HG02623 (cell line): ENCODE measurements around the gene UNC80.

Experiments used
- ATAC-seq: cut with Tn5 transposase; IDR thresholded peaks from one replicate; pipeline ENCODE4 v1.9.1; 2021; ENCODE audit warnings: moderate library complexity; ENCODE audit not compliant: unreplicated experiment

The UNC80 gene

DNA sequence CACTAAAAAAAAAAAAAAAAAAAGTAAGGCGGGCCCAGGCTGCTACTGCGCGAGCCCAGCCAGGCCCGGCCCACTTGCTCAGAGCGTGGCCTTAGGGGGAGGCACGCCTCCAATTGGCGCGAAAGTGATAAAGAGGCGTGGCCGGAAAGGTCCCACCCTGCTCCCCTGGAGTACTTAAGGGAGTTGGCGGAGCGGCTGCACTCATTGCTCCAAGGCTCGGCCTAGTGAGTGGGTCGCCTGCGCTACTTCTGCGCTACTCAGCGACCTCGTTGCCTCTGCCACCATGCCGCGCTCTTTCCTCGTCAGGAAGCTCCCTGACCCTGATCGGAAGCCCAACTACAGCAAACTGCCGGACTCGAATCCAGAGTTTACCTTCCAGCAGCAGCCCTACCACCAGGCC lies 36.9 kb downstream of the UNC80 start:
- no peak for ATAC-seq

DNA sequence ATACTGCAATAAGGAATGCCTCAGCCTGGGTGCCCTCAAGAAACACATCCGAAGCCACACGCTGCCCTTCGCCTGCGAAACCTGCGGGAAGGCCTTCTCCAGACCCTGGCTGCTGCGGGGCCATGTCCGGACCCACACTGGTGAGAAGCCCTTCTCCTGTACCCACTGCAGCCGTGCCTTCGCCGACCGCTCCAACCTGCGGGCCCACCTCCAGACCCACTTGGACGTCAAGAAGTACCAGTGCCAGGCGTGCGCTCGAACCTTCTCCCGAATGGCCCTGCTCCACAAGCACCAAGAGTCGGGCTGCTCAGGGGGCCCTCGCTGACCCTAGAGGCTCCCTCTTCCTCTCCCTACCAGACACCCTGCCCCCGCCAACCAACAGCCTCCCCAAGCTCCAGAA lies 37.6 kb downstream of the UNC80 start:
- no peak for ATAC-seq

DNA sequence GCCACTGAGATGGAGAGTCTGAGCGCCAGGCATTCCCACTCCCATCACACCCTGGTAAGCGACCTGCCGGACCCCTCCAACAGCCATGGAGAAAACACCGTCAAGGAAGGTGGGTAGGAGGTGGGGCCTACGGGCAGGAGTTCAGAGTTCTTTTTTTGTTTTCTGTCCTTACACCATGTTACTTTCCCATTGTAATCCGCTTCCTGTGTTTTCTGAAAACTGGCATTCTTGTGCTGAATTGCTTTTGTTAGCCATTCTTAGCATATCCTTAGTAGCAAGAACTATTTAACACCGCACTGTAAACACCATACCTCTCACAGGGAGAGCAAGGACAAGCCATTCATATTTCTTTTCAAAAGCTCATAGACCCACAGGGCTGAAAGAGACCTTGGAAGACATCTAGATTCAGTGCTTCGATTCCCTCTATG lies 46.2 kb downstream of the UNC80 start:
- no peak for ATAC-seq

DNA sequence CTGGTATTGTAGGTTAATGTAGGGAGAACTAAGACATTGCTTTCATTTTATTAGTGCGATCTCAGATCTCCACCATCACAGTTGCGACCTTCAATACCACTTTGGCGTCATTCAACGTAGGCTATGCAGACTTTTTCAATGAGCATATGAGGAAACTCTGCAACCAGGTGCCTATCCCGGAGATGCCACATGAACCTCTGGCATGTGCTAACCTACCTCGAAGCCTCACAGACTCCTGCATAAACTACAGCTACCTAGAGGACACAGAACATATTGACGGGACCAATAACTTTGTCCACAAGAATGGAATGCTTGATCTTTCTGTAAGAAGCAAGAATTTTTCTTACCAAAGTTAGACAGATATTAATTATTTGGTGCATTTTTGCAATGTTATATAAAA lies 47.3 kb downstream of the UNC80 start:
- no peak for ATAC-seq

DNA sequence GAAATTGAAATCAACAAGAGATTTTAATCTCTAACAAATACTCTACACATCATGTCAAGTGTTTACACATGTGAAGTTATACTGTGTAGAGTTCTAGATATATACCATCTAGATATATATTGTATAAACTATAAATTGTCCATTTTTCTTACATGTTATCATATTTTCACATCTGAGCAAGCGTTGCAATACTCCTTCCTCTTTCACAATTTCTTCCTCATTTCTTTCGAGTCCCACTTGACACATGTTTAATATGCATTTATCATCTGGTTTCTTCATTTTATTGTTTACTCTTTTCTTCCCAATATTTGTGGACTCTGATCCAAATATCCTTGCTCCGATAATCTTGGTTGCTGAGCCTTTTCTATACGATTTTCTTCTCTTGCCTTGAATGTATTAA lies 50.2 kb downstream of the UNC80 start:
- ATAC-seq: no peak

DNA sequence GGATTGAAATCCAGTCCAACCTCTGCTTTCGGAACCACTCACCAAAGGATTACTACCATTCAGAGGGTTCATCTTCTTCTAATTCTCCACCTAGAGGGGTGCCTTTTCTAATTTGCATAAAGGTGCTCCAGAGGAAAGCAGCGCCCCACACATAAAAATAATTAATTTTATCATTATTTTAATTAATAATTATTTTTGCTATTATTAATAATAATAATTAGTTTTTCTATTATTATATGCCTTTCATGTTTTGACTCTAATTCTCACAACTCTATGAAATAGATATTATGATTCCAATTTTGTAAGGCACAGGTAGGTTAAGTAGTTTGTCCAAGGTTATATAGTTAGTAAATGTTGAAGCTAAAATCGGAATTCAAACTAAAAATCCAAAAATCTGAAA lies 51.9 kb downstream of the UNC80 start:
- ATAC-seq: no peak

DNA sequence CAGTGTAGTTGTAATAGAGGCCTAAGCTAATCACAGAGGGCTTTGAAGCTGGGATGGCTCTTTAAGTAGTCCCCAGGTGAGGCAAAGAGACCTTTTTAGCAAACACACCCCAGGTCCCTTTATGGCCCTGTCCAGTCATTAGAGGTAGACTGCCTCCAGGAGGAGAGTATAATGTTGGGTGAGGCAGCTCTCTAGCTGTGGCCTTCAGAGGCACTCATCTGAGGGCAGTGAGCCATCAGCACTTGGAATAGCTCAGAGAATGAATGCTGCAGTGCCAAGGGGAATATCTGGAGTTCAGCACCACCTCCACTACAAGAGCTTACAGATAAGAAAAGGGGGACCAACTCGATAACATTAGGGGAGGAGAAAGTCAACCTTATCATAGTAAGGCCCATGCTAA lies 52.8 kb downstream of the UNC80 start:
- no peak for ATAC-seq

DNA sequence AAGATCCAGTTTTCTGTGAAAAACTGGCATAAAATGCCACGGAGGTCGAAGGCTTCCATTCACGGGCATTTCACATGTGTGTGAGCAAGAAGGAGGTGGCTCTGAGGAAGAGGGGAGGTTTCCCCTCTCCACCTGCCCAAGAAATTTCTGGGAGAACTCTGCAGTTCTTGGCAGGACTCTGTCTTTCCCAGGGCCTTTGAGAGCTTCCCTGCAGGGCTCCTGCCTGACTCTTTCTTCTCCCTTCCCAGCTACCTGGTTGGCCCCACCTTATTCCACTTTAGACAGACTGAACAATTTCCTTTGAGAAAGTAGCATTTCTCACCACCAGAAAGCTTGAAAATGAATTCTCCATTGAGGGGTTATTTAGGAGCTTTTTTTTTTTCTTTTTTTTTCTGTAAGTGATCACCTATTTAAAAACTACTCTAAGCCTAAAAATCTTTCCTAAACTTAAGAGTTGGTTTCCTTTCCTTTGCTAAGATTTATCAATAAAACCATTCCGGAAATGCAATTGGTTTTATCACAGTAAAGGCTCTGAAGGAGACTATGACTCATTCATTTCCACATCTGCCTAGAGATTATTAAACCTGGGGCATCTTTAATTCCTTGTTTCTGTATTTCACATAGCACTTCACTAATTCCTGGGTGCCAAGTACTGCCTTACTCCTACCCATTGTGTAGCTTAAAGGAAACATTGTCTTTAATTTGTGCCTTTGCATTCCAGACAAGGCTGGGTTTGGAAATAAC lies 59.3 kb downstream of the UNC80 start:
- no peak for ATAC-seq

DNA sequence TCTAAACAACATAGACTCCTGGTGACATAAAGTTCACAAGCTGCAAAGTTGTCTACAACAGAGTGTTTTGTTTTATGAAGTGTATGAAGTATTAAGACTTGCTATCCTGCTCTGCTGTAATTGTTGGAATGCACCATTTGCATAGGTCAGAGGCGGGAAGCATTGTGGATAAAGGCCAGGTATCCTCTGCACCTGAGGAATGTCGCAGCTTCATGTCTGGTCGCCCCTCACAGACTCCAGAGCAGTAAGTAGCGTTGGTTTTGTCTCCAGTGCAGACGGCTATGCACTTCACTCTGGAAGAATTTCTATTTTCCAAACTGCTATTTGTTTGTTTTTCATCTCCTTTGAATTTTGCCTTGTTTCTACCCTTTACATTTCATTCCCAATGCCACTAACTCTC lies 63.1 kb downstream of the UNC80 start:
- ATAC-seq: no peak

DNA sequence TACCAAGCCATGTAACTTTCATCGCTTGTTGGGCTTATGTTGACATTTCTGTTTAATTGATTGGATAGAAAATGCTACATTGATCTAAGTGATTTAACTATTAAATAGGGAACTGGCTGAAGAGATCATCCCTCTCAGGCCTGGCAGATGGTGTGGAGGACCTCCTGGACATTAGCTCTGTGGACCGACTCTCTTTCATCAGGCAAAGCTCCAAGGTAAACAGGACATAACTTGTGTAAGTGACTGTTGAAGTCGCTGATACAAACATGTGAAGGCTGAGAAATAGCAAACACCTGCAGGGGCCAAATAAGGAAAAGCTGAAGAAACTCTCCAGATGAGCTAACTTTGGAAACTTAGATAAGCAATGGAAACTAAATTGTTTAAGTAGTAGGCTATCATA lies 68.8 kb downstream of the UNC80 start:
- ATAC-seq: no peak

DNA sequence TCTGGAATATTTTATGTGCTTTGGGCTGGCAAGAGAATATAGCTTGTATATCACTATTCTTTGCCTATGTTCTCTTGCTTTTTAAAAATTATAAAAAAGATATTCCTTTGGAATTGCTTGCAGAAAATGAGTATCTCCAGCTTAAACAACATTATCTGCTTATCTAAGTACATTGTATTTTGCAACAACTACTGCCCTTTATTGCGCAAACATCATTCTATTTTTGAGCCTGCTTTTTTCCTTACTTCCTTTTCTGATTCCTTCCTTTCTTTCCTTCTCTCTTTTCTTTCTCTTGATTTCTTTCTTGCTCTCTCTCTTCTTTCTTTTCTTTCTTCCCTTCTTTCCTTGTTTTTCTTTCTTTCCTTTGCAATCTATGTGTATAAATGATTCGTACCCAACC lies 74.0 kb downstream of the UNC80 start:
- ATAC-seq: no peak

DNA sequence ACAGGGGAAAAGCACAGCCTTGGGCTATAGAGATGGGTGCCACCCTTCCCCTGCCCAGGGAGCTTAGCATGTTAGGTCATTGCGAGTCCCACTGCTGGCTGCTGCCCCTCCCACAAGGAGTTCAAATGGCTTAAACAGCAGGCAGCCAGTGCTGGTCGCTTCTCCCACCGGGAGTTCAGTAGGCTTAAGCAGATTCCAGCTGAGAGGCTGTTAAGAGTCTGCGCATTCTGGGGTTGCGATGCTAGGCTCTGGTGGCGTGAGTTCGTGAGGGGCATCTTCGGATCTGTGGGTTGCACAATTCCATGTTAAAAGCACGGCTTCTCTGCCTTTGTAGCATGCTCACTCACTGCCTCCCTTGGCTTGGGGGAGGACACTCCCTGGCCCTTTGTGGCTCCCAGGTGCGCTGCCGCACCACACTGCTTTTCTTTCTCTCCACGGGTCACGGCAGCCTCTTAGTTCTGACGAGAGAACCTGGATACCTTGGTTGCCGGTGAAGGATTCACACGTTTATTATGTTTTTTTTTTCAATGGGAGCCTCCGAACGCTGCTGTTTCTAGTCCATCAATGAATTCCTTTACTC lies 93.2 kb downstream of the UNC80 start:
- ATAC-seq: no peak

DNA sequence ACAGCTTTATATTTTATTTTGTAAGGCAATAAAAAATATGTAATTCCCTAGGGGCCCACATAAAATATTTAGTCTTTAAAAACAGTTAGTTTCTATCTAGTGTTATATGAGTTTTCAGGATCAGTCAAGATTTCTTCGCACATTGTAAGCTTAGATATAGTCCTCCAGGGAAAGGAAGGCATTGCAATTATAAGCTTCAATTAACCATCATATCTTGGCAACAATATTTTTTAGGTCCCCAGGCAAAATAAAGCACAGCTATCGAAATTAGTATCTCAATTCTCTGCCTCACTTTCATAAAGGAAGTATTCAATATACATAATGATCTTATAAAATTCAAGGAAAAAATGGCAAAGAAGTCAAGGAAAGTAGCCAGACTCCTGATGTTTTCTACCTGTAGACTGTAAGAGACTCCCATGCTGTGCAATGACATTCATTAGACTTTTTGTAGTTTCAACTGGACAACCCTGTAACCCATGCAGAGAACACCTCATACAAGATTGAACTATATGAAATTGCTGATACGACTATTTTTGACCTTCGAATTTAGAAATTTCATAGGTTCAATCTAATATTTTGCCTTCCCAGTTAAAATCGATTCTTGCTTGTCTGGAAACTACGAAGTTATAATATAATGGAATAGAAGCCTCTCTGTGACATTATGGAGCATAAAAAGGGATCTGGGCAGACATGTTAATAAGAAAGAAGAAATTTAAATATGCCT lies 96.8 kb downstream of the UNC80 start:
- no peak for ATAC-seq

DNA sequence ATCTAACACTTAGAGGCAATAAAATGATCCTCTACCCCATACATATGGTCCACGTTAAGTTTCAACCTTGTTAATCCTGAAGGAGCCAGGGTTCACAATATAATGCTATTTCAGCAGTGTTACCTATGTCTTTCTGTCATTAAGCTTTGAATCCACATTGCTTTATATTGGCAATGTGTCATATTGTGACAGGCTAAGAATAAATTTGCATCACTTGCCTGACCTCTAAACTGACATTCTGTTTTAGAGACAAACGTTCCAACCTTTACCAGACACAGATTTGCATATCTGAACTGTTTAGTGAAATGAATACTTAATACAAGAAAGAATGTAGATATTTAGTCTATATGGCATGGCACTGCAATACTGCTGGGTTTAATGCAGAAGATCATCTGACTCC lies 98.4 kb downstream of the UNC80 start:
- no peak for ATAC-seq

DNA sequence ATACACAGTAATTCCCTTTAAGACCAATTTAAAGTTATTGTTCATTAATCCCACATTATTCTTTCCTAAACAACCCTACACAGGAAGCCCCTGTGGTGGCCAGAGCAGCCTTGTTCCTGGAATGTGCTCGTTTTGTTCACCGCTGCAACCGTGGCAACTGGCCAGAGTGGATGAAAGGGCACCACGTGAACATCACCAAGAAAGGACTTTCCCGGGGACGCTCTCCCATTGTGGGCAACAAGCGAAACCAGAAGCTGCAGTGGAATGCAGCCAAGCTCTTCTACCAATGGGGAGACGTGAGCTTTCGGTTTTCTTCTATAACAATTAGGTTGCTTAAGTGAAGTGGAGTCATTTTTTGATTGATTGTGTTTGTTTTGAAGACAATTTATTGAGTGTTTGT lies 101.0 kb downstream of the UNC80 start:
- ATAC-seq: no peak

DNA sequence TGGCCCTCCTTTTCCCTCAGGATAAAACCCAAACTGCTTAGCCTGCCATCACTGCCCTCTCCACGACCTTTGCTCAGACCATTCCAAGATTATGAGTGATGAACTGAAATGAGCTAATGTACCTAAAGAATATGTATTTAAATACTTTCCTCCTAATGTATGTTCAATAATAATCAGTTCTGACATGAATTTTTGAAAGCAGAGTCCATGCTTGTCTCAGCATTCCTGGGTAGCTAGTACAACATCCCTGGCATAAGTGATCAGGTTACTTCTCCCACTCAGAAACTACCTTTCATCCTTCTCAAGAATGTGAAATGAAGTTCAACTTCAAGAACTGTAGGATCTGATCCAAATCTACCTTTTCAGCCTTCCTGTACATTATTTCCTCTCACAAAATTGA lies 103.6 kb downstream of the UNC80 start:
- no peak for ATAC-seq

DNA sequence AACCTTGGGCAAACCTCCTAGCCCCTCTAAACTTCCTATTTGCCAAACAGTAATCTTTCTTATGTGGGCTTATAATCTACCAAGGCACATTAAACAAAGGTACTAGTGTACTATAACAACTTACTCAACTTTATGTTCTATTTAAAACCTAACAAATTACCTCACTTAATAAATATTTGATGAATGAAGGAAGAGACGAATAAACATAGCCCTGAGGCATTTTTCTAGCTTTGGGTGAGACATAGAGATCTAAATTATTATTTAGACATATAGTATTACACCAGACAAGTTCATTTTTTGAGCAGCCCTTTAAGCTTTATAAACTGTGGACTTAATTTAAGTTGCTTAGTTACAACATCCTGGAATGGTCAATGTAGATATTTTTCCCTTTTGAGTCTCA lies 104.6 kb downstream of the UNC80 start:
- no peak for ATAC-seq

DNA sequence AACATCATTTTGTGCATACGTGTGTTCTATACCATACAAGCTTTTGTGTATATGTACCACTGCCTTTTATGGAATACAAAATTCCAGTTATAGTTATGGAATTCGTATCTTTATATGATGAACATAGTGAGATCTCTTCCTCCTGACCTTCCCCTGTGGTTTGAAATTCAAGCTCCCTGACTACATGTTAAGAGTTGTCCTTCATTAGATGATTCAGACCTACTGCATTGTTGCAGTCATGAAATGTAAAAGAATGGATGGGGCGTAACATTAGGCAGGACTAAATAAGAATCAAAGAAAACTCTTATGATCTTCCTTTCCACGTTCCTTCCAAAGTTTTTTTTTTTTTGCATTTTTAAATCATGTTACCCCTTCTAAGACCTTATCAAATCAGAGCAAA lies 107.1 kb downstream of the UNC80 start:
- ATAC-seq: no peak

DNA sequence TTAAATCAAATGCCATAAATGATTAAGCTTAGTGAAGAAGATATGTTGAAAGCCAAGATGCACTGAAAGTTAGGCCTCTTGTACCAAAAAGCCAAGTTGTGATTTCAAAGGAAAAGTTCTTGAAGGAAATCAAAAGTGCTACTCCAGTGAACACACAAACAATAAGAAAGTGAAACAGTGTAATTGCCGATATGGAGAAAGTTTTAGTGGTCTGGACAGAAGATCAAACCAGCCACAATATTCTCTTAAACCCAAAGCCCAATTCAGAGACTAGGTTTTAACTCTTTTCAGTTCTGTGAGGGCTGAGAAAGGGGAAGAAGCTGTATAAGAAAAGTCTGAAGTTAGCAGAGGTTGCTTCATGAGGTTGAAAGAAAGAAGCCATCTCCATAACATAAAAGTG lies 129.0 kb downstream of the UNC80 start:
- no peak for ATAC-seq

DNA sequence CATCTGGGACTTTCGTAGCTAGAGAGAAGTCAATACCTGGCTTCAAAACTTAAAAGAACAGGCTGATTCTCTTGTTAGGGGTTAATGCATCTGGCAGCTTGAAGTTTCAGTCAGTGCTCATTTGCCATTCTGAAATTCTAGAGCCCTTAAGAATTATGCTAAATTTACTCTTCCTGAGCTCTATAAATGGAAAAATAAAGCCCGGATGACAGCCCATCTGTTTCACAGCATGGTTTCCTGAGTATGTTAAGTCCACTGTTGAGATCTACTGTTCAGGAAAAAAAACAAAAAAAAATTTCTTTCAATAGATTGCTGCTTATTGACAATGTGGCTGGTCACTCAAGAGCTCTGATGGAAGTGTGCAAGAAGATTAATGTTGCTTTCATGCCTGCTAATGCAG lies 129.5 kb downstream of the UNC80 start:
- no peak for ATAC-seq

DNA sequence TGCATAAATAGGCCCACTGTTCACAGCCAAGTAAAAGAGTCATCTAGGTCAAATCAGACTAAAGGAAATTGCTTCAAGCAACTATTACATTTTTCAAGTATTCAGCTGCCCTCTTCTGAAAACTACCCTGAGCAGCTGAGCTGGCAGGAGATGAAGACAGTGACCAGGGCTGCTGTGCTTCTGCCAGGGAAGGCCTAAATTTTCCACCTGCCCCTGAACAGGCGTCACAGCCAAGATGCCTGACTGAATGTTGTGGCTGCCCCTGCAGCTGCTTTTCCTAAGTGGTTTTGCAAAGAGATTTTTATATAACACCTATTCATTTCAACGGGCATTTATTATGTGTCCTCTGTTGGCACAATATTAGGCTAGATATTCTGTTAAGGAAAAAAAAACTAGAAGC lies 134.1 kb downstream of the UNC80 start:
- ATAC-seq: no peak

DNA sequence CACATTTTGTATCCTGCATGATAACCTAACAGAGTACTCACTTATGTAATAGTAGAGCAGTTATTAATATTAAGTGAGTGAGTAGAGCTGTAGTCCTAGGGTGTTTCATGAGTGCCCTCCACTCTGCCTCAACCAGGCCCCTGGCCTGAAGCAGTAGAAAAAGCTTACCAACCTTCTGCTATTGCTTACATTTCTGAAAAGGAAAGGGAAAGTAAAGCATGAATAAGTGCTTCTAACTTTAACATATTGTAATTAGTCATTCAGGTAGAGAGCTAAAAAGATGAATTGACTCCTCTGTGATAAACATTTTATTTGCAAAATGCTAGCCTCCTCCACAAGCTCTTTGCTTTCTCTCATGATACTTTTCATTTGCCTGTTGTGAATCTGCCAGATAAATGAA lies 136.1 kb downstream of the UNC80 start:
- ATAC-seq: no peak
